ENCODE data around the gene UBE2I.

GRCh38 chr16:1332618-1333148 is 23.2 kb downstream of the UBE2I start:
- TF ChIP-seq, protein P1, sequence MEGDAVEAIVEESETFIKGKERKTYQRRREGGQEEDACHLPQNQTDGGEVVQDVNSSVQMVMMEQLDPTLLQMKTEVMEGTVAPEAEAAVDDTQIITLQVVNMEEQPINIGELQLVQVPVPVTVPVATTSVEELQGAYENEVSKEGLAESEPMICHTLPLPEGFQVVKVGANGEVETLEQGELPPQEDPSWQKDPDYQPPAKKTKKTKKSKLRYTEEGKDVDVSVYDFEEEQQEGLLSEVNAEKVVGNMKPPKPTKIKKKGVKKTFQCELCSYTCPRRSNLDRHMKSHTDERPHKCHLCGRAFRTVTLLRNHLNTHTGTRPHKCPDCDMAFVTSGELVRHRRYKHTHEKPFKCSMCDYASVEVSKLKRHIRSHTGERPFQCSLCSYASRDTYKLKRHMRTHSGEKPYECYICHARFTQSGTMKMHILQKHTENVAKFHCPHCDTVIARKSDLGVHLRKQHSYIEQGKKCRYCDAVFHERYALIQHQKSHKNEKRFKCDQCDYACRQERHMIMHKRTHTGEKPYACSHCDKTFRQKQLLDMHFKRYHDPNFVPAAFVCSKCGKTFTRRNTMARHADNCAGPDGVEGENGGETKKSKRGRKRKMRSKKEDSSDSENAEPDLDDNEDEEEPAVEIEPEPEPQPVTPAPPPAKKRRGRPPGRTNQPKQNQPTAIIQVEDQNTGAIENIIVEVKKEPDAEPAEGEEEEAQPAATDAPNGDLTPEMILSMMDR (conservative IDR thresholded peaks at IDR 0.05; ENCODE audit: low read length): no peak
- TF ChIP-seq EZH2phosphoT487 (IDR thresholded peaks at IDR 0.05; ENCODE audit: borderline replicate concordance): no peak
